T-helper 1 cell treated with Interleukin-12 subunit alpha and Interleukin-12 subunit beta and Interleukin-4 antibody, amounts not matched to agents 30 μg/mL and 1 μg/mL, for 36 hours (primary cell): ENCODE results near the gene CACNA2D4.

ENCODE experiments used
- H3K27ac Mint-ChIP-seq: one replicate; pipeline ENCODE4 v1.8.0; 2021; ENCODE audit warnings: mild to moderate bottlenecking, mixed read lengths
- H3K27me3 Mint-ChIP-seq: one replicate; pipeline ENCODE4 v1.8.0; 2021; ENCODE audit warnings: low read depth, mixed read lengths
- H3K36me3 Mint-ChIP-seq: one replicate; pipeline ENCODE4 v1.8.0; 2021; ENCODE audit warnings: low read depth, mixed read lengths
- H3K4me1 Mint-ChIP-seq: one replicate; pipeline ENCODE4 v1.8.0; 2021; ENCODE audit warnings: low read depth, mixed read lengths
- H3K4me3 Mint-ChIP-seq: one replicate; pipeline ENCODE4 v1.8.0; 2021; ENCODE audit warnings: mild to moderate bottlenecking, moderate library complexity, mixed read lengths
- H3K9me3 Mint-ChIP-seq: one replicate; pipeline ENCODE4 v1.8.0; 2021; ENCODE audit warnings: mixed read lengths

Gene CACNA2D4

GRCh38 chr12:1865284-1865866 is 53.1 kb downstream of the CACNA2D4 start:
- no peak overlapping the region for H3K27ac Mint-ChIP-seq
- no peak overlapping the region for H3K4me3 Mint-ChIP-seq
- H3K36me3 Mint-ChIP-seq = no peaks in the 10 kb centered on the region
- no peaks in the 10 kb centered on the region for H3K4me1 Mint-ChIP-seq
- peaks cover under 1% of the 10 kb centered on the region for H3K9me3 Mint-ChIP-seq
- H3K27me3 Mint-ChIP-seq = peaks cover 17% of the 10 kb centered on the region

DNA sequence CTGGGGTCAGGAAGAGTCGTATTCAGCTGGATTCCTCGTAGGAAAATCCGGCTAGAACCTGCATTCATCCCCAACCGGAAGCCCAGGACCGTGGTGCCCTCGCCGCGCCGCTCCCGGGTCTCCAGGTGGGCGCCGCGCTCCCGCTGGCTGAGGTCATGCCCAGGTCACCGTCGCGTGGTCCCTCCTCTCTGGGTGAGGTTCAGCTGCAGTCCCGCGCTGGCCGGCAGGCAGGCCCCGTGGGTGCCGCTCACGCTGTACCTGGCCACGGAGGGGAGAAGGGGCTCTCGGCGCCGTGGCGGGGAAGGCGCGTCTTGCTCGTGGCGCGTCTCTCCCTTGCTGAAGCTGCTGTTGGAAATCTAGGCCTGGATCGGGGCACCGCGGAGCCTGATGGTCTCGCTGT is 53.6 kb downstream of the CACNA2D4 start:
- Mint-ChIP-seq H3K36me3 (no peaks in the 10 kb centered on the region), H3K27me3 (peaks cover 17% of the 10 kb centered on the region), H3K27ac (no peak overlapping the region), H3K9me3 (no peaks in the 10 kb centered on the region), H3K4me1 (no peaks in the 10 kb centered on the region), H3K4me3 (no peak overlapping the region)

DNA sequence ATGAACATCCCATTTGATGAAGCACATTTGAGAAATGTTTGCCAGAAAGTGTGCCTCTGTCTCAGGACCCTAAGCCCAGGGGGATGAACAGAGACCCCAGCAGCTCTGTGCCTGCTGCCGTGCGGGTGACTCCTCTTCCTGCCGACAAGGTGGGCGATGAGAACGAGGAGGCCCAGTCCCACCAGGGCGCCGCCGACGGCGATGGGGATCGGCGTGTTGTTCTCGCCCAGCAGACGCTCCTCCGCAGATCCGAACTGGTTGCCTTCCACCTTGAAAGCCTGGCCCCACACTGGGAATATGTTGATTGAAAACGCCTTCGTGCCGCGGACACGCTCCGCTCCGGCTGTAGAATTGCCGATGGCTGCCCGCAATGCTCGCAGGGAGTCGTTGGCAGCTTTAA is 54.0 kb downstream of the CACNA2D4 start:
- Mint-ChIP-seq H3K27ac (no peak overlapping the region), H3K4me3 (no peak overlapping the region), H3K9me3 (no peaks in the 10 kb centered on the region), H3K4me1 (no peaks in the 10 kb centered on the region), H3K27me3 (peaks cover 17% of the 10 kb centered on the region), H3K36me3 (no peaks in the 10 kb centered on the region)

- Mint-ChIP-seq H3K4me3 (no peak overlapping the region), H3K27me3 (peaks cover 17% of the 10 kb centered on the region), H3K4me1 (no peaks in the 10 kb centered on the region), H3K36me3 (no peaks in the 10 kb centered on the region), H3K27ac (no peak overlapping the region), H3K9me3 (no peaks in the 10 kb centered on the region)
These were observed 54.6 kb downstream of the CACNA2D4 start for GRCh38 chr12:1863823-1864222.

- Mint-ChIP-seq H3K4me1 (no peaks in the 10 kb centered on the region), H3K36me3 (no peaks in the 10 kb centered on the region), H3K9me3 (no peaks in the 10 kb centered on the region), H3K27me3 (peaks cover 11% of the 10 kb centered on the region), H3K27ac (no peak overlapping the region), H3K4me3 (no peak overlapping the region)
These were observed 55.5 kb downstream of the CACNA2D4 start for GRCh38 chr12:1862973-1863372.

- Mint-ChIP-seq H3K36me3 (no peaks in the 10 kb centered on the region), H3K4me3 (no peak overlapping the region), H3K4me1 (peaks cover 5% of the 10 kb centered on the region), H3K27me3 (no peaks in the 10 kb centered on the region), H3K27ac (no peak overlapping the region), H3K9me3 (no peaks in the 10 kb centered on the region)
These were observed 58.8 kb downstream of the CACNA2D4 start for GRCh38 chr12:1859643-1860042.

GRCh38 chr12:1858456-1858855 is 60.0 kb downstream of the CACNA2D4 start:
- no peaks in the 10 kb centered on the region for H3K9me3 Mint-ChIP-seq
- no peaks in the 10 kb centered on the region for H3K27me3 Mint-ChIP-seq

DNA sequence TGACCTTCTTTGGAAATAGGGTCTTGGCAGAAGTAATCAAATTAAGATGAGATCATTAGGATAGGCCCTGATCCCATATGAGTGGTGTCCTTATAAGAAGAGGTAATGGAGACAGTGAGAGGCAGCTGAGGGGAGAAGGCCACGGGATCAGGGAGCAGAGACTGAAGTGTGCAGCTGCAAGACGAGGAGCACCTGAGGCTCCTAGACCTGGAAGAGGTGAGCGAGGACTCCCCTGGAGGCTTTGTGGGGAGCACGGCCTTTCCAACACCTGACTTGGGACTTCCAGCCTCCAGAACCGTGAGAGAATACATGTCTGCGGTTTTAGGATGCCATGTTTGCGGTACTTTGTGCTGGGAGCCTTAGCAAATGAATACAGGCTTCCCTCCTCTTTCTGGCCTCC is 60.6 kb downstream of the CACNA2D4 start:
- Mint-ChIP-seq H3K36me3 (no peaks in the 10 kb centered on the region), H3K27me3 (no peaks in the 10 kb centered on the region), H3K4me1 (peaks cover 5% of the 10 kb centered on the region), H3K4me3 (no peak overlapping the region), H3K9me3 (no peaks in the 10 kb centered on the region), H3K27ac (no peak overlapping the region)

More at GRCh38 chr12:1858456-1858855, 60.0 kb downstream of the CACNA2D4 start:
- H3K36me3 Mint-ChIP-seq = no peaks in the 10 kb centered on the region
- H3K27ac Mint-ChIP-seq = no peak overlapping the region
- H3K4me3 Mint-ChIP-seq = no peak overlapping the region
- peaks cover 5% of the 10 kb centered on the region for H3K4me1 Mint-ChIP-seq

DNA sequence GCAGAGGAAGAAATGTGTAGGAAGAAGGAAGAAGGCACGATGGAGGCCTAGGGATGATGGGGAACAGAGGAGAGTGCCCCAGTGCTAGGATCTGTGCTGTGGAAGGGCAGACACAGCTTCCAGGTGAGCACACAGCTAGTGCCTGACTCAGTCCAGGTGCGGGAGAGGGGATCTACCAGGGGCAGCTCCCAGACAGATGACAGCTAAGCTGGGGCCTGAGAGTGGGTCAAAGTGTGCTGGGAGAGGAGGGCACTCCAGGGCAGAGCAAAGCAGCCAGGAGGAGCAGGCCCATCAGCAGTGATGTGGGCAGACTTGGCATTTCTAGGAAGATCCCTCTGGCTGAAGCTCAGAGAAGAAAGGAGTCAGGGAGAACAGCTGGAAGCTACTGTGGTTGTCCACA is 61.4 kb downstream of the CACNA2D4 start:
- H3K4me3 Mint-ChIP-seq = no peak overlapping the region
- H3K9me3 Mint-ChIP-seq = no peaks in the 10 kb centered on the region
- no peaks in the 10 kb centered on the region for H3K36me3 Mint-ChIP-seq
- peaks cover 5% of the 10 kb centered on the region for H3K4me1 Mint-ChIP-seq
- H3K27me3 Mint-ChIP-seq = no peaks in the 10 kb centered on the region
- H3K27ac Mint-ChIP-seq = no peak overlapping the region

- no peaks in the 10 kb centered on the region for H3K9me3 Mint-ChIP-seq
- H3K4me1 Mint-ChIP-seq = peaks cover 5% of the 10 kb centered on the region
- H3K36me3 Mint-ChIP-seq = no peaks in the 10 kb centered on the region
- H3K27me3 Mint-ChIP-seq = peaks cover 7% of the 10 kb centered on the region
- H3K4me3 Mint-ChIP-seq = no peak overlapping the region
- no peak overlapping the region for H3K27ac Mint-ChIP-seq
These were observed 63.2 kb downstream of the CACNA2D4 start for GRCh38 chr12:1855241-1855640.

- Mint-ChIP-seq H3K36me3 (no peaks in the 10 kb centered on the region), H3K9me3 (no peaks in the 10 kb centered on the region), H3K4me3 (no peak overlapping the region), H3K4me1 (peaks cover 5% of the 10 kb centered on the region), H3K27me3 (peaks cover 7% of the 10 kb centered on the region), H3K27ac (no peak overlapping the region)
These were observed 64.7 kb downstream of the CACNA2D4 start for GRCh38 chr12:1853716-1854115.

GRCh38 chr12:1852076-1852475 is 66.4 kb downstream of the CACNA2D4 start:
- no peaks in the 10 kb centered on the region for H3K36me3 Mint-ChIP-seq
- no peak overlapping the region for H3K4me3 Mint-ChIP-seq
- no peaks in the 10 kb centered on the region for H3K9me3 Mint-ChIP-seq
- H3K27ac Mint-ChIP-seq = no peak overlapping the region
- H3K27me3 Mint-ChIP-seq = peaks cover 7% of the 10 kb centered on the region
- H3K4me1 Mint-ChIP-seq = peaks cover 5% of the 10 kb centered on the region

GRCh38 chr12:1851151-1851701 is 67.2 kb downstream of the CACNA2D4 start:
- Mint-ChIP-seq H3K36me3 (no peaks in the 10 kb centered on the region), H3K4me1 (peaks cover 5% of the 10 kb centered on the region), H3K27me3 (peaks cover 7% of the 10 kb centered on the region), H3K27ac (no peak overlapping the region), H3K9me3 (no peaks in the 10 kb centered on the region), H3K4me3 (no peak overlapping the region)

DNA sequence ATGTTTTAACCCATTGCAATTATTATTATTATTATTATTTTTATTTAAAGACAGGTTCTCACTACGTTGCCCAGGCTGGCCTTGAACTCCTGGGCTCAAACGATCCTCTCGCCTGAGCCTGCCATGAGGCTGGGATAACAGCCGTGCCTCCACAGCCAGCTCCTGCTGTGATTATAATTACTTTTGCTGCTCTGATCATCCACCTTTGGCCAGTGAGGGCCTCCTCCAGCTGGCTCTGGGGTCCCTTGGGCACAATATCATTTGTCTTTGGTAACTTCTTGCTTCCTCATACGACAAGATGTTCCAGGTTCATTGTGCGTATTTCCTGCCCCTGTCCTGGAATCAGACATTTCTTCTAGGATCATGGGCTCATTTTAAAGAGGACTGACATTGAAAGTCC is 69.7 kb downstream of the CACNA2D4 start:
- no peaks in the 10 kb centered on the region for H3K4me1 Mint-ChIP-seq
- H3K27ac Mint-ChIP-seq = no peak overlapping the region
- H3K27me3 Mint-ChIP-seq = peaks cover 7% of the 10 kb centered on the region
- no peaks in the 10 kb centered on the region for H3K36me3 Mint-ChIP-seq
- no peaks in the 10 kb centered on the region for H3K9me3 Mint-ChIP-seq
- no peak overlapping the region for H3K4me3 Mint-ChIP-seq

GRCh38 chr12:1848146-1848545 is 70.3 kb downstream of the CACNA2D4 start:
- Mint-ChIP-seq H3K9me3 (no peaks in the 10 kb centered on the region), H3K27ac (no peak overlapping the region), H3K4me3 (no peak overlapping the region), H3K4me1 (no peaks in the 10 kb centered on the region), H3K36me3 (no peaks in the 10 kb centered on the region), H3K27me3 (peaks cover 7% of the 10 kb centered on the region)

DNA sequence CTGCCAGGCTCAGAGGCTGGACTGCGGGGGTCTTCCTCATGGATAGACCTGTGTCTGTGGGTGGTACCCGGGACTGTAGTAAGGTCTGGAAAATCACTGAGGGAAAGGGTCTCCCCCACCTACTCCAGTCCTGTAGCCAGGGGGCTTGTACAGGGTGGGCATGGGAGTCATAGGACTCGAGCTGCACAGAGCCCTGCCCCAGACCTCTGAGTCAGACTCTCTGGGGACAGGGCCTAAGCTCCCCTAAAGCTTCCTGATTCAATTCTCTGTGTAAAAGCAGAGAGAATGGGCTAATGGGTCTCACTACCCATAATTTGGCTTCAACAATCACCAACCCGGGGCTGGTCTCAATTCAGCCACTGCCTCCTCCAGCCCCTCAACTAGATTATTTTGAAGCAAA is 71.0 kb downstream of the CACNA2D4 start:
- no peak overlapping the region for H3K4me3 Mint-ChIP-seq
- H3K27ac Mint-ChIP-seq = no peak overlapping the region
- no peaks in the 10 kb centered on the region for H3K9me3 Mint-ChIP-seq
- peaks cover 7% of the 10 kb centered on the region for H3K27me3 Mint-ChIP-seq
- no peaks in the 10 kb centered on the region for H3K4me1 Mint-ChIP-seq
- no peaks in the 10 kb centered on the region for H3K36me3 Mint-ChIP-seq
